ENCODE results near the gene QRICH1. TPM values are rescaled to one million over a fixed set of nuclear protein-coding genes. Genes with fewer than 3 reads are reported as not detected.
A peak's percentile ranks its signal among the peaks of the same experiment; 100 is the strongest.

The QRICH1 gene
- total RNA-seq, 2 donors from 2014 or later = 83.7 to 110 TPM

GRCh38 chr3:48997102-48997635, 96.7 kb downstream of the QRICH1 start:
- no peaks in the 10 kb centered on the region for H3K9me3 ChIP-seq
- no peaks in the 10 kb centered on the region for H3K27me3 ChIP-seq (replicated peaks; ENCODE audit: insufficient read depth)
- DNase-seq (ENCODE audit: low spot score) = no peak
- no peak overlapping the region for H3K27ac ChIP-seq
- no peak overlapping the region for H3K4me3 ChIP-seq
- no peak for ATAC-seq (ENCODE audit: insufficient number of reproducible peaks, low FRiP score, low read depth)
- no peak for TF ChIP-seq CTCF (IDR thresholded peaks at IDR 0.05)
- no peaks in the 10 kb centered on the region for H3K36me3 ChIP-seq
- peaks cover 0 to 2% of the 10 kb centered on the region in 2 donors for H3K4me1 ChIP-seq (ENCODE audit: control insufficient read depth in 1 of 2, low read depth in 2 of 2)

- no peak overlapping the region for H3K4me3 ChIP-seq
- no peaks in the 10 kb centered on the region for H3K9me3 ChIP-seq
- ATAC-seq (ENCODE audit: insufficient number of reproducible peaks, low FRiP score, low read depth) (no peak), DNase-seq (ENCODE audit: low spot score) (no peak)
- H3K27ac ChIP-seq = no peak overlapping the region
- no peaks in the 10 kb centered on the region for H3K27me3 ChIP-seq (replicated peaks; ENCODE audit: insufficient read depth)
- TF ChIP-seq CTCF (IDR thresholded peaks at IDR 0.05) = no peak
- no peaks in the 10 kb centered on the region for H3K36me3 ChIP-seq
- peaks cover 3 to 7% of the 10 kb centered on the region in 2 donors for H3K4me1 ChIP-seq (ENCODE audit: control insufficient read depth in 1 of 2, low read depth in 2 of 2)
Observed at GRCh38 chr3:48996640-48997039, 97.2 kb downstream of the QRICH1 start.

DNA sequence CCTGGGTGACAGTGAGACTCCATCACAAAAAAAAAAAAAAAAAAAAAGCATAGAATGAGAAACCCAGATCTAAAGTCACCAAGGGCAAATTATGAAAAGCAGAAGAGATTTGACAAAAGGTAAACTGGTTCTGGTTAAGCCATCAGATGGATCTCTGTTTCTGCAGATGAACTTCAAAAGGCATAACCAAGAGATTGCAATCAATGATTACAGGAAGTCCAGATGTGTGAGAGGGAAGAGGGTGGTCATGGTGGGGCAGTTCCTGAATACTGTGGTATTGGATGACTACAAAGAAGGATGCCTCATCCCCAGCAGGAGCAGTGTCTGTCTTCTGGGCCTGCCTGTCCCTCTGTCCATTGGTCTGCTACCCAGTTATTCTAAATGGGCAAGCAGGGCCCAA, 100.0 kb downstream of the QRICH1 start:
- Histone ChIP-seq H3K27ac (no peak overlapping the region), H3K4me3 (no peak overlapping the region), H3K9me3 (no peaks in the 10 kb centered on the region), H3K4me1 (ENCODE audit: control insufficient read depth in 1 of 2, low read depth in 2 of 2) (peaks cover 9 to 22% of the 10 kb centered on the region in 2 donors), H3K36me3 (no peaks in the 10 kb centered on the region), H3K27me3 (replicated peaks; ENCODE audit: insufficient read depth) (no peaks in the 10 kb centered on the region)
- no peak for DNase-seq (ENCODE audit: low spot score)
- no peak for TF ChIP-seq CTCF (IDR thresholded peaks at IDR 0.05)
- no peak for ATAC-seq (ENCODE audit: insufficient number of reproducible peaks, low FRiP score, low read depth)

- H3K36me3 ChIP-seq = peaks cover under 1% of the 10 kb centered on the region
- H3K27ac ChIP-seq = peak overlapping the region in 1 of 2 donors; percentile 93
- peak overlapping the region; percentile 88 for H3K4me3 ChIP-seq
- peaks cover 9 to 32% of the 10 kb centered on the region in 2 donors for H3K4me1 ChIP-seq (ENCODE audit: control insufficient read depth in 1 of 2, low read depth in 2 of 2)
- H3K27me3 ChIP-seq (replicated peaks; ENCODE audit: insufficient read depth) = no peaks in the 10 kb centered on the region
- DNase-seq (ENCODE audit: low spot score) = no peak
- ATAC-seq (ENCODE audit: insufficient number of reproducible peaks, low FRiP score, low read depth) = no peak
- H3K9me3 ChIP-seq = no peaks in the 10 kb centered on the region
- no peak for TF ChIP-seq CTCF (IDR thresholded peaks at IDR 0.05)
Observed at GRCh38 chr3:48991851-48992545, 101.9 kb downstream of the QRICH1 start.

GRCh38 chr3:48990636-48991469, 103.0 kb downstream of the QRICH1 start:
- no peaks in the 10 kb centered on the region for H3K9me3 ChIP-seq
- no peaks in the 10 kb centered on the region for H3K27me3 ChIP-seq (replicated peaks; ENCODE audit: insufficient read depth)
- TF ChIP-seq CTCF (IDR thresholded peaks at IDR 0.05) = no peak
- H3K4me1 ChIP-seq (ENCODE audit: control insufficient read depth in 1 of 2, low read depth in 2 of 2) = peaks cover 9 to 32% of the 10 kb centered on the region in 2 donors
- peaks cover 6% of the 10 kb centered on the region for H3K36me3 ChIP-seq
- H3K4me3 ChIP-seq = peak overlapping the region; percentile 88
- DNase-seq (ENCODE audit: low spot score) = no peak
- ATAC-seq (ENCODE audit: insufficient number of reproducible peaks, low FRiP score, low read depth) = no peak
- H3K27ac ChIP-seq = peak overlapping the region; percentile 93 to 95

Measured in thoracic aorta (tissue), 2 donors.